ENCODE results near the gene PRMT6.

- TF ChIP-seq CTCF (IDR thresholded peaks at IDR 0.05; ENCODE audit: extremely low read depth in 1 of 2, insufficient read depth in 1 of 2, low read depth in 1 of 2, low read length in 2 of 2) (no peak), POLR2A (IDR thresholded peaks at IDR 0.05; ENCODE audit: low read depth, low read length) (no peak), POLR2AphosphoS5 (IDR thresholded peaks at IDR 0.05; ENCODE audit: insufficient read depth, low read depth, low read length) (peak; percentile 40), EZH2 (IDR thresholded peaks at IDR 0.05; ENCODE audit: borderline replicate concordance, low read depth, low read length, severe bottlenecking) (no peak), FOS (IDR thresholded peaks at IDR 0.05; ENCODE audit: borderline replicate concordance, insufficient read depth, low read length) (peak; percentile 80), MAX (IDR thresholded peaks at IDR 0.05; ENCODE audit: insufficient read depth, insufficient read length) (no peak), MYC (IDR thresholded peaks at IDR 0.05; ENCODE audit: low read depth, low read length) (no peak), JUN (IDR thresholded peaks at IDR 0.05; ENCODE audit: borderline replicate concordance, insufficient read depth, insufficient read length, low read depth) (peak; percentile 72), GATA2 (IDR thresholded peaks at IDR 0.05; ENCODE audit: insufficient read depth, insufficient read length, low read depth, low read length) (no peak)
These were observed 37.3 kb upstream of the PRMT6 start for GRCh38 chr1:107019166-107019565.

All from endothelial cell of umbilical vein (primary cell).